Superior temporal gyrus (tissue), 1 donor: ENCODE measurements around the gene EXOC7.

Experiments used
- DNase-seq: peaks from one replicate; pipeline ENCODE4 v3.0.0-alpha.2; 2016; ENCODE audit errors: extremely low spot score

Gene EXOC7

GRCh38 chr17:76120658-76121008, 17.0 kb upstream of the EXOC7 start:
- no peak for DNase-seq

GRCh38 chr17:76119409-76120371, 16.1 kb upstream of the EXOC7 start:
- DNase-seq: no peak

GRCh38 chr17:76115138-76115754, 11.7 kb upstream of the EXOC7 start:
- DNase-seq: no peak

- no peak for DNase-seq
Observed at GRCh38 chr17:76111956-76112355, 8.4 kb upstream of the EXOC7 start.

DNA sequence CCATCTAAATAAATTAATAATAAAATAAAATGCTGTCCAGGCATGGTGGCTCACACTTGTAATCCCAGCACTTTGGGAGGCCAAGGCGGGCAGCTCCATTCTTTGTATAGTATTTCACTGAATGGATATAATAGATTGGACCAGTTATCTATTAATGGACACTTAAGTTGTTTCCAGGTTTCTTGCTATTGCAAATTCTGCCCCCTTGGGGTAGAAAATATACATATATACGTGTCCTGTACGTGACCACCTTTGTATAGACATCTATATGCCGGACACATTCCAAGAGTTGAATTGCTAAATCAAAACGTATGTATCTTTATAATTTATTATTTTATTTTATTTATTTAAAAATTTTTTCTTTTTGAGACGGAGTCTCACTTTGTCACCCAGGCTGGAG, 3.9 kb upstream of the EXOC7 start:
- no peak for DNase-seq

DNA sequence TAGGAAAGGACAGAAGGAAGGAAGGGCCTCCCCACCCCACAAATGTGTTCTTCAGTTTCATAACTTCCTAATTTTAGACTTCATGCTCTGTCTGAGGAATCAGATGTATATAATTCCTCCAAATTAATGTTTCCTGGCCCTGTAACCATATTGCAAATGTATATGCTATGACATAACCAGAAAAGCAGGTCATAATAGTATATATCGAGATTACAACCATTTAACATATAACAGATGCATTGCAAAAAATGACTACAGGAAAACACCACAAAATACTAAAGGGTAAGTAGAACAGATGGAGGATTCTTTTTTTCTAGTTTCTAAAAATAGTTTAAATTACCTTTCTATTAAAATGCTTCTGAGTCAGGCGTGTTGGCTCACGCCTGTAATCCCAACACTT, 3.1 kb upstream of the EXOC7 start:
- no peak for DNase-seq

DNA sequence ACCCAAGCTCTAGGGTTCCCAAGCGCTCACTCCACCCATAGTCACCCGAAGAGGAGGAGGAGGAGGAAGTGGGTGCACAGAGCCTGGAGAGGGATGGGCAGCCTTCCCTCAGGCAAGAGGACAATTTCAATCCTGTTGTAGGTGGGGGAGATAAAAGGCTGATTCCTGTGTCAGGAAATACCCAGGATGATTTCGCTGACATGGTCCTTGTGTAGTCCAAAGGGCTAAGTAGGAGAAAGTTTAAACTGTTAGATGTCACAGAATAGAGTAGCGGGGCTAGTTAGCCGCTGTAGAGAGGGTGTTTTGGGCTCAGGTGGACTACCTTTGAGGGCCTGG, 1.3 kb upstream of the EXOC7 start:
- no peak for DNase-seq

DNA sequence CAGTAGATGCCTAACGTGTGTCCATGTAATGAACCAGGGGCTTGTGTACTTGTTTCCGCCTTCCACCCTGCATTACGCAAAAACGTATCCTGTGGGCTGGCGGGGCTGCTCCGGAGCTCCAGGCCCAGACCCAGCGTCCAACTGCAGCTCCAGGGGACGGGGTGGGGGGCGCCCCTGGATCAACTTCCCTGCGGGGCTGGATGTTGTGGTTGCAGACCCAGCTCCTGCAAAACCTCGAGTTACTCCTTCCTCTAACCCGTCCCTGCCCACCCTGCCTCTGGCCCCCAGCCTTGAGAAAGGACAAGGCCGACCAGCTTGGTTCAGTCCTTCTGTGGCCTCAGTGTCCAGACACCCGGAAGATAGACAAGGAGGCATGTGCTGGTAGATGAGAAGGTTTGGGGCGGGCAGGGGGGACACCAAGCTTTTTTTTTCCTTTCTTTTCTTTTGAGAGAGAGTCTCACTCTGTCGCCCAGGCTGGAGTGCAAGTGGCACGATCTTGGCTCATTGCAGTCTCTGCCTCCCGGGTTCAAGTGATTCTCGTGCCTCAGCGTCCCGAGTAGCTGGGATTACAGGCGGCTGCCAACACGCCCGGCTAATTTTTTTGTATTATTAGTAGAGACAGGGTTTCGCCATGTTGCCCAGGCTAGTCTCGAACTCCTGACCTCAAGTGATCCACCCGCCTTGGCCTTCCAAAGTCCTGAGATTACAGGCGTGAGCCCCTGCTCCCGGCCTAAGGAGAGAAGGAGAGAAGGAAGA, 731 bp upstream of the EXOC7 start:
- DNase-seq: no peak

DNA sequence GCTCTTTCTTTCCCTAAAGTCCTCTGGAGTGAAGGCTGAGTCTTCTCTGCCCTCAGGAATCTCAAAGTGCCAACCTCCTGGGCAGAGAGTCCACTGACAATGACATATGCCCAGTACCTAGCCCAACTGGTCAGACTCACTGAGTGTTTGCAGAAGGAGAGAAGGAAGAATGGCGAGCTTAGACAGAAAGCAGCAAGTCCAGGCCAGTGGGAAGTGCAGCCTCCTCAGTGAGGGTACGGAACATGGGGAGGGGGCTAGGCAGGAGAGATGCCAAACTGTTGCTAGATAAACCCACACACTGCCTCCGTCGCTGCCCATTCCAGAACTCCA, 678 bp downstream of the EXOC7 start:
- DNase-seq: no peak

GRCh38 chr17:76097716-76098295, 5.8 kb downstream of the EXOC7 start:
- no peak for DNase-seq

GRCh38 chr17:76095943-76096342, 7.6 kb downstream of the EXOC7 start:
- no peak for DNase-seq

DNA sequence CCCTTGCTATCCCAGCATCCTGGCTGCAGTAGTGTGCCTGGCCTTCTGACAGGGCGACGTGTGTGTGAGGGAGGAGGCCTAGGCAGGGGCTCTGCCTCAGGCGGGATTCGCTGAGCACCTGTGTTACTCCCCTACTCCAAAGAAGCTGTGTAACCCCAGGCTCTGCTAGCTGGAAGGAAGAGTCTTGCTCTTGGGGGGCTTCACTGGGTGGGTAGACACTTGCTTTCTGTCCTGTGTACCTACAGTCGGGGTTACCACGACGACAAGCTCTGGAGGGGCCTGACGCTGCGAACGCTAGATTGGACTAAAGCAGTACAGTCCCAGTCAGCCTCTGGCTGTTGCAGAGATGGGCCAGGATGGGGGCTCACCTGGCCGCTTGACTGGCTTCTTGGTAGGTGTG, 9.5 kb downstream of the EXOC7 start:
- DNase-seq: no peak

DNA sequence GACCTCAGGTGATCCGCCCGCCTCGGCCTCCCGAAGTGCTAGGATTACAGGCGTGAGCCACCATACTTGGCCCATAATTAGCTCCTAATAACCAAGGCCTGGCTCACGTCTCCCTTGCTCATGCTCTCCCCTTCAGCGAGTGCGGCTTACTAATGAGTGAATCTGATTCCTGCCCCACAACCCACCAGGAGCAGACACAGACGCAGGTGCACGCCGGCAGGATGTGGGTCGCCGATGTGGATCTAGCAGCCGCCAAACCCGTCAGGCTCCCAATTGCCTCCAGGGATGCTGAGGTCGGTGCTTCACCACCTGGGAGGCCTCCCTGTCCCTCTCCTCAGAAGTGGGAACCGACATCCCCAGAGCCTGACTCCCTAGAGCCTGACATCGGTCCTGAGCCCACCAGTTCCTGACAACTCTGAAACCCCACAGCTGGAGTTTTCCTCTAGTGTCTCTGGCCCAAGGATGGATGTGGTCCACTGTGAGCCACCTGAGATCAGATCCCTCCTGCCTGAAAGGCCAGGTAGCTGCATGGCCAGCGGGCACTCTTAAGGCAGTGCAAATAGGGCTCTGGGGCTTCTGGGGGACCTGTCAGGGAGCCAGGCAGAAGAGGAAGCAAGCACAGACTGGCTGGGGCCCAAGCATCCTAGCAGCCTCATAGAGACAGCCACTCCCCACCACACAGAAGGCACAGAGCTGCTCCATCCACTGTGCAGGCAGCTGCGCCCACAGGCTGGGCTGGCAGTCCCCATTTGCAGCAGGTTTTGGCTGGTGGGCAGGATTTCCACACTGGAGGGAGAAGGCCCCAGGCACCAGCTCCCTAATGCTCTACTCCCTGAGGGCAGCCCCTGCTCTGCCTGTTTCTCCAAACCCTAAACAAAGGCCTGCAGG, 10.8 kb downstream of the EXOC7 start:
- no peak for DNase-seq

GRCh38 chr17:76091526-76092286, 11.9 kb downstream of the EXOC7 start:
- no peak for DNase-seq

DNA sequence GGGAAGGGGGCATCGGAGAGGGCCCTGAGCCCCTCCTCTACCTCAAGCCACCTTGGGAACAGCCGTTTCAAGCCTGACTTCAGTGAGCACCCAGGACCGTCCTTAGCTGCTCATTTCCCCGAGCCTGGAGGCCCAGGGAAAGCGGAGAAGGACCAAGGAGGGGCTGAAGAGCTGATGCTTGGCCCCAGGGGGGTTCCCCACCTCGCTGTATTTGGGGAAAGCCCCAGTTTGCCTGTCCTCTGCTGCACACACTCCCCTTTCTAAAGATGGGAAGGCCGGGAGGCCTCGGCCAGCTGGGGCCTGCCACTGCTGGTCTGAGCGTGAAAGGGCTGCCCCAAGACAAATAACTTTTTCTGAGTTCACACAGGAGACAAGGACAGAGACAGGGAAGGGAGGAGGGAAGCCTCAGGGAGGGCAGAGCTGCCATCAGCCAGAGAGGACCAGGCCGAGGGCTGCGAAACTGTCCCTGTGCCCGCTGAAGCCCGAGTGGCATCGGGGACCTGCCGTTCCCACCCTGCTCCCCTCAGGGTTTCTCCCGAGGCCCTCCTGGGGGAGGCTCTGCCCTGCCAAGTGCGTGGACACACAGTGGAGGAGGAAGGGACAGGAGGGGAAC, 13.0 kb downstream of the EXOC7 start:
- no peak for DNase-seq

GRCh38 chr17:76089680-76090516, 13.7 kb downstream of the EXOC7 start:
- no peak for DNase-seq

- no peak for DNase-seq
Observed at GRCh38 chr17:76088868-76089576, 14.6 kb downstream of the EXOC7 start.

GRCh38 chr17:76088041-76088867, 15.3 kb downstream of the EXOC7 start:
- no peak for DNase-seq
